Heart left ventricle (tissue), 16 donors: ENCODE data around the gene REL. TPM values are rescaled to one million over a fixed set of nuclear protein-coding genes. Genes with fewer than 3 reads are reported as not detected.

Experiments
- ATAC-seq, 4 donors: fragments of 200-7000 bp; cut with Tn5 transposase; one replicate each; pipeline ENCODE4 v1.9.1; 2020 to 2022; ENCODE audit warnings: moderate library complexity in 4 of 4, mild to moderate bottlenecking in 3 of 4, moderate number of reproducible peaks in 1 of 4
- DNase-seq, 5 donors: peaks; one replicate each; pipeline ENCODE4 v3.0.0-alpha.2; 2020
- H3K27ac ChIP-seq, 12 donors: fragments of 200-600 bp; sonication (generic) in 4 of 12; one replicate each; pipeline versions ENCODE4 v1.5.0 to v1.8.0; 2016 to 2022; ENCODE audit warnings: mild to moderate bottlenecking in 2 of 12
- H3K27me3 ChIP-seq, 9 donors: fragments of 200-600 bp; sonication (generic) in 2 of 9; one replicate each; pipeline versions ENCODE4 v1.5.1 to v1.8.0; 2016 to 2022; ENCODE audit warnings: mild to moderate bottlenecking in 3 of 9
- H3K36me3 ChIP-seq, 9 donors: fragments of 200-600 bp; sonication (generic) in 2 of 9; one replicate each; pipeline versions ENCODE4 v1.5.0 to v1.8.0; 2018 to 2022; ENCODE audit warnings: mild to moderate bottlenecking in 2 of 9
- H3K4me1 ChIP-seq, 12 donors: fragments of 200-600 bp; sonication (generic) in 4 of 12; one replicate each; pipeline versions ENCODE4 v1.5.0 to v1.8.0; 2016 to 2022; ENCODE audit warnings: mild to moderate bottlenecking in 3 of 12
- H3K4me3 ChIP-seq, 12 donors: fragments of 200-600 bp; sonication (generic) in 4 of 12; one replicate each; pipeline versions ENCODE4 v1.5.0 to v1.8.0; 2017 to 2022; ENCODE audit warnings: mild to moderate bottlenecking in 9 of 12, moderate library complexity in 4 of 12
- H3K9me3 ChIP-seq, 12 donors: fragments of 200-600 bp; sonication (generic) in 4 of 12; one replicate each; pipeline versions ENCODE4 v1.5.0 to v1.8.0; 2016 to 2022; ENCODE audit warnings: mild to moderate bottlenecking in 1 of 12
- POLR2A ChIP-seq, 2 donors: fragments of 450-650 bp; IDR thresholded peaks; one replicate each; pipeline ENCODE4 v1.6.1; 2017; ENCODE audit warnings: antibody characterized with exemption in 2 of 2, mild to moderate bottlenecking in 2 of 2, moderate library complexity in 2 of 2
- WGBS, 4 donors: extraction: QIAGEN DNeasy Blood & Tissue Kit in 2 of 4; methylation state at CpG; one replicate each; pipeline versions ENCODE4 v1.1.5 to v1.1.7; 2013 to 2018; 5-methylcytosine and 5-hydroxymethylcytosine counted together
- intact Hi-C, 10 donors: fragments of 100-400 bp; cut with DNase I; formaldehyde crosslinking; loops; one replicate each; pipeline versions ENCODE4 v1.11.1 to v1.14.2; 2022
- polyA plus RNA-seq, 2 donors: library from polyadenylated mRNA; stranded (reverse); fragments of 200-250 nt; gene quantifications; one replicate each; pipeline ENCODE4 v1.2.3, GENCODE V29; 2013
- total RNA-seq, 9 donors: library from RNA; depleted of rRNA in 2 of 9; stranded (reverse); fragments of >200 nt in 2 of 9; fragmentation: NEBNext Ultra II Directional in 3 of 9; extraction: Animal tissue kit (Norgen Biotek cat#: 25700) in 3 of 9; gene quantifications; one replicate each; pipeline versions ENCODE4 v1.1.0 to v1.2.4, GENCODE V29; 2016 to 2023
- TF ChIP-seq, protein P1 (sequence below), 12 donors: fragments of 200-600 bp; sonication (generic) in 4 of 12; IDR thresholded peaks; one replicate each; pipeline versions ENCODE4 v1.5.0 to v1.8.0; 2018 to 2022; ENCODE audit warnings: antibody characterized with exemption in 12 of 12, mild to moderate bottlenecking in 5 of 12
- donor health status: ischemic (EF 13 %, LVEDD 7.1; RV severe dilation, severe dysfunction).
- donor health status: healthy with polysubstance abuse.
- donor health status: DM: no; HTN: yes; CAD: no.
- donor health status: DM: no; HTN: no; CAD: no.
- donor health status: ischemic (EF 25% LVEDD 6.9; RV normal size, moderate dysfunction).
- donor health status: ischemic (EF 25% LVEDD 5.7; RV mildly dilated, moderate dysfunction).
- donor health status: healthy.
- donor health status: DM: yes; HTN: yes; CAD: no.
- donor health status: ischemic (EF 35%, LVEDD 5.7; RV mildly dilated, moderate dysfunction).
- donor health status: nonischemic (EF 11% LVEDD 7.7; RV severe dilation, severe dysfunction).
- donor health status: DM: yes; HTN: yes; CAD: no.
- donor health status: PGD.
- donor health status: ischemic (EF 29% LVEDD 5.4; RV normal size, mild dysfunction).
- donor health status: nonischemic (EF 23%, LVEDD 6.1; RV moderate dilation, normal function).

The REL gene
- total and polyA plus RNA-seq, 11 donors, result 1.4 to 16.0 (median 6.0) TPM

DNA sequence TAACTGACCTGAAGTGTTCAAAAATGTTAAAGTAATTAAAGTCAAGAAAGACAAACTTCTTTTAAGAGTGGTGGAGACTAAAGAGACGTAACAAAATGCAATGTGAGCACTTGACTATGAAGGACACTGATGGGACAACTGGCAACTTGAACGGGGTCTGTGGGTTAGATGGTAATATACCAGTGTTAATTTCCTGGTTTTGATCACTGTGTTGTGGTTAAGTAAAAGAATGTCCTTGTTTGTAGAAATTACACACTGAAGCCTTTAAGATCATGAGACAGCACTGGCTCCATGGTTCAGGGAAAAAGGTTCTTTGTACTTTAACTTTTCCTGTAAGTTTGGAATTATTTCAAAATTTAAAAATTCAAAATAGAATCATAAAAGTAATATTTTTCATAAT, 58.2 kb downstream of the REL start:
- Histone ChIP-seq H3K4me3 (no peak overlapping the region), H3K27me3 (no peaks in the 10 kb centered on the region), H3K27ac (no peak overlapping the region), H3K36me3 (peaks cover 0 to 32% (median 14%) of the 10 kb centered on the region in 9 donors), H3K9me3 (no peaks in the 10 kb centered on the region), H3K4me1 (peaks cover 0 to 1% (median 0%) of the 10 kb centered on the region in 12 donors)
- no peak for TF ChIP-seq POLR2A (IDR thresholded peaks at IDR 0.05)
- TF ChIP-seq, protein P1, sequence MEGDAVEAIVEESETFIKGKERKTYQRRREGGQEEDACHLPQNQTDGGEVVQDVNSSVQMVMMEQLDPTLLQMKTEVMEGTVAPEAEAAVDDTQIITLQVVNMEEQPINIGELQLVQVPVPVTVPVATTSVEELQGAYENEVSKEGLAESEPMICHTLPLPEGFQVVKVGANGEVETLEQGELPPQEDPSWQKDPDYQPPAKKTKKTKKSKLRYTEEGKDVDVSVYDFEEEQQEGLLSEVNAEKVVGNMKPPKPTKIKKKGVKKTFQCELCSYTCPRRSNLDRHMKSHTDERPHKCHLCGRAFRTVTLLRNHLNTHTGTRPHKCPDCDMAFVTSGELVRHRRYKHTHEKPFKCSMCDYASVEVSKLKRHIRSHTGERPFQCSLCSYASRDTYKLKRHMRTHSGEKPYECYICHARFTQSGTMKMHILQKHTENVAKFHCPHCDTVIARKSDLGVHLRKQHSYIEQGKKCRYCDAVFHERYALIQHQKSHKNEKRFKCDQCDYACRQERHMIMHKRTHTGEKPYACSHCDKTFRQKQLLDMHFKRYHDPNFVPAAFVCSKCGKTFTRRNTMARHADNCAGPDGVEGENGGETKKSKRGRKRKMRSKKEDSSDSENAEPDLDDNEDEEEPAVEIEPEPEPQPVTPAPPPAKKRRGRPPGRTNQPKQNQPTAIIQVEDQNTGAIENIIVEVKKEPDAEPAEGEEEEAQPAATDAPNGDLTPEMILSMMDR (IDR thresholded peaks at IDR 0.05), result no peak
- ATAC-seq (no peak), DNase-seq (no peak)
- intact Hi-C loops, result no loop called here
- 84 to 93% (median 89%) methylated on average over 2 of the region's 2 CpGs for WGBS, 4 donors

DNA sequence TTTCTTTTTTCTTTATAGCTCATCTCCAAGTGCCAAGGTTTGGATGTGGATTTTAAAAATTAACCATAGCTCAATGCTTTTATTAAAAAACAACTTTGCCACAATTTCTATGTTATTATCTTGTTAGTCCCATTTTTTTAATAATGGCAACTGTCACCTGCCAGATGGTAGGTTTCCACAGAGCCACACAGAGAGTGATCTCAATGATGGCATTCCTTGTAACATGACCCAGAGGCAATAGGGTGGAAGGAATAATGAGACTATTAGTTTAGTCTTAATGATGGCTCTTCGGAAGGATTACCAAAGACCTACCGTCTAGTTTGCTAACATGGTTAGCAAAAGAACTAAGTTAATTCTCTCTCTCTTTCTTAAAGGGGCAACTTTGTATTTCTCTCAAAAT, 64.0 kb downstream of the REL start:
- DNase-seq, result no peak
- H3K9me3 ChIP-seq, result no peaks in the 10 kb centered on the region
- no peaks in the 10 kb centered on the region for H3K4me1 ChIP-seq
- WGBS, 4 donors, result 89 to 96% (median 93%) methylated on average over 2 of the region's 2 CpGs
- no peak for ATAC-seq
- no peaks in the 10 kb centered on the region for H3K27me3 ChIP-seq
- intact Hi-C loops, result no loop called here
- TF ChIP-seq, protein P1 (IDR thresholded peaks at IDR 0.05), result no peak
- TF ChIP-seq POLR2A (IDR thresholded peaks at IDR 0.05), result no peak
- no peak overlapping the region for H3K27ac ChIP-seq
- peaks cover 0 to 44% (median 5%) of the 10 kb centered on the region in 9 donors for H3K36me3 ChIP-seq
- no peak overlapping the region for H3K4me3 ChIP-seq

DNA sequence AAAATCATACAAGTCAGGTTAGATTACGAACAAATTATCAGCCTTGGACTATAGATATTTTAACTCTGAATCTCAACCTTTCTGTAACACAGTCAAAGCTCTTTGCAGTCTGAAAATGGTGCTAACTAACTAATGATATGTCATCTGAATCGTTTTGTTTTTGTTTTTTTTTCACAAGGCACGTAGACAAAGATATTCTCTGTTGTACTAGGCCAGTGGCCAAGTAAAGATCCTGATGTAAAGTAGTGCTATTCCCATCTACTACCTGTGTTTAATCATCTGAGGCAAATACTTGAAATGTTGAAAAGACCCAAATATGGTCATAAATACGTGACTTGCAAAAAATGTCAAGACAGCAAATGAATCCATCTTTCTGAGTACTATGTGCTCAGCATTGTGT, 65.7 kb downstream of the REL start:
- intact Hi-C loops, result no loop called here
- no peaks in the 10 kb centered on the region for H3K4me1 ChIP-seq
- no peak for ATAC-seq
- H3K4me3 ChIP-seq, result no peak overlapping the region
- H3K27ac ChIP-seq, result no peak overlapping the region
- TF ChIP-seq, protein P1 (IDR thresholded peaks at IDR 0.05), result no peak
- TF ChIP-seq POLR2A (IDR thresholded peaks at IDR 0.05), result no peak
- WGBS, 4 donors, result 88 to 90% (median 89%) methylated on average over 4 of the region's 4 CpGs
- no peak for DNase-seq
- no peaks in the 10 kb centered on the region for H3K9me3 ChIP-seq
- H3K27me3 ChIP-seq, result no peaks in the 10 kb centered on the region
- H3K36me3 ChIP-seq, result peaks cover 0 to 47% (median 5%) of the 10 kb centered on the region in 9 donors

DNA sequence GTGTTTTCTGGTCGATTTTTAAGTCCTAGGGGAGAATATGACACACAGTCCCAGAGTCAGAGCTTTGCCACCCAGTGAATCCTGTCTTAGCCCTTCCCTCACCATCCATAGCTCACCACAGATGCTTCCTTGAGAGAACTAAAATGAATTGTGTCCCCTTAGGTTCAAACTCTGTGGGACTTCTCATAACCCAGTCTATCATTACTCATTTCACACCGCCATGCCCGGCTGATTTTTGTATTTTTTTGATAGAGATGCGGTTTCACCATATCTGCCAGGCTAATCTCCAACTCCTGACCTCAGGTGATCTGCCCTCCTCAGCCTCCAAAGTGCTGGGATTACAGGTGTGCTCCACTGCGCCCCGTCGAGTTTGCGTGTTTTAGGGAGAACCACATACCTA, 66.8 kb downstream of the REL start:
- WGBS, 4 donors, result 94 to 99% (median 97%) methylated on average over 8 of the region's 8 CpGs
- TF ChIP-seq, protein P1 (IDR thresholded peaks at IDR 0.05), result no peak
- no peak for TF ChIP-seq POLR2A (IDR thresholded peaks at IDR 0.05)
- Histone ChIP-seq H3K9me3 (no peaks in the 10 kb centered on the region), H3K4me1 (no peaks in the 10 kb centered on the region), H3K27ac (no peak overlapping the region), H3K27me3 (no peaks in the 10 kb centered on the region), H3K36me3 (peaks cover 0 to 54% (median 14%) of the 10 kb centered on the region in 9 donors), H3K4me3 (no peak overlapping the region)
- DNase-seq (no peak), ATAC-seq (no peak)
- intact Hi-C loops, result no loop called here
